HG03097 (cell line): ENCODE measurements around the gene BLOC1S3.
"Not testable (repeated sequence)": the region's sequence is repeated elsewhere in the genome, so short reads cannot be mapped to it uniquely, and the experiment has no call there.

Experiments
- ATAC-seq: cut with Tn5 transposase; IDR thresholded peaks from one replicate; pipeline ENCODE4 v1.9.1; 2021; ENCODE audit not compliant: unreplicated experiment, low FRiP score

The BLOC1S3 gene

GRCh38 chr19:45217957-45218334, 39.4 kb downstream of the BLOC1S3 start:
- no peak for ATAC-seq

- ATAC-seq = no peak
These were observed 39.8 kb downstream of the BLOC1S3 start for GRCh38 chr19:45218426-45218825.

DNA sequence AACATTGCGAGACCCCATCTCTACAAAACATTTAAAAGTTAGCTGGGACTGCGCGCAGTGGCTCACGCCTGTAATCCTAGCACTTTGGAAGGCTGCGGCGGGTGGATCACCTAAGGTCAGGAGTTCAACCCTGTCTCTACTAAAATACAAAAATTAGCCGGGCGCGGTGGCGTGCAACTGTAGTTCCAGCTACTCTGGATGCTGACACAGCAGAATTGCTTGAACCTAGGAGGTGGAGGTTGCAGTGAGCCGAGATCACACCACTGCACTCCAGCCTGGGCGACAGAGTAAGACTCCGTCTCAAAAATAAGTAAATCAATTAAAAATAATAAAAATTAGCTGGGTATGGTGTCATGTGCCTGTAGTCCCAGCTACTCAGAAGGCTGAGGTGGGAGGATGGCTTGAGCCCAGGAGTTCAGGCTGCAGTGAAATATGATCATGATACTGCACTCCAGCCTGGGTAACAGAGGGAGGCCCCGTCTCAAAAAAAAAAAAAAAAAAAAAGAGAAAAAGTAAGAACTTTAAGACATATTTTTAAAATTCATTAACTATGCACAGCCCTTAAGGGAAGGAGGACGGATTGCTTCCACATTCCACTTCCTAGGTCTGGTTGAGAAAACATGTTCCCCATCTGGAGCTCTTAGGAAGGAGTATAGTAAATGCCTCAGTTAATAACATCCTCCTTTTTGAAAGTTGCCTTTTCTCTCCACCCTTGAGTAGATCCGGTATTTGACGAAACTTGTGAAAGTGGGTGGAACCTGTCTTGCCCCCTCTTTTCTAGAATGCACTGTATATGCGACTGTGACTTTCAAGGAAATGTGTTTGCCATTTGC, 40.5 kb downstream of the BLOC1S3 start:
- no peak for ATAC-seq

DNA sequence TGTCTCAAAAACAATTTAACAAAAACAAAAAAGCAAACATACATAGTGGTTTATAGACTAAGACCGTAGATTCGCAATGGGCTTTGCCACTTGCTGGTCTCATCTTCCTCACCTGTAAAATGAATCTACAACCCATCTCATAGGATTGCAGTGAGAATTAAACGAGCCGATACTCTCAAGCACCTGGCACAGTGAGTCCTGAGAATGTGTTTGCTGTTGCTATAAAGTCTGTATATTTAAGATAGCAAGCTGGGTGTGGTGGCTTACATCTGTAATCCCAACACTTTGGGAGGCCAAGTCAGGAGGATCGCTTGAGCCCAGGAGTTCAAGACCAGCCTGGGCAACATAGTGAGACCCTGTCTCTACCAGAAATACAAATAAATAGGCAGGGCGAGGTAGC, 44.1 kb downstream of the BLOC1S3 start:
- no peak for ATAC-seq

DNA sequence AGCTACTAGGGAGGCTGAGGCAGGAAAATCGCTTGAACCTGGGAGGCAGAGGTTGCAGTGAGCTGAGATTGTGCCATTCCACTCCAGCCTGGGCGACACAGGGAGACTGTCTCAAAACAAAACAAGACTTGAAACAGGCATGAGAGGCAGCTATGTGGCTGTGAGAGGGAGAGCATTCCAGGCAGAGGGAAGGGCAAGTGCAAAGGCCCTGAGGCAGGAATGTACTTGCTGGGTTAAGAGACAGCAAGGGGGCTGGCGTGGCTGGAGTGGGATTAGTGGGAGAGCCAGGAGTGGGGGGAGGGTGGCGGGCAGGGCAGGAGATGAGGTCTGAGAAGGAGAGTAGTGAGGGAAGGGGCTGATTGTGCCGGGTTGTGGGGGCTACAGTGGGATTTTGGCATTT, 45.3 kb downstream of the BLOC1S3 start:
- no peak for ATAC-seq

GRCh38 chr19:45224645-45225044, 46.1 kb downstream of the BLOC1S3 start:
- no peak for ATAC-seq

DNA sequence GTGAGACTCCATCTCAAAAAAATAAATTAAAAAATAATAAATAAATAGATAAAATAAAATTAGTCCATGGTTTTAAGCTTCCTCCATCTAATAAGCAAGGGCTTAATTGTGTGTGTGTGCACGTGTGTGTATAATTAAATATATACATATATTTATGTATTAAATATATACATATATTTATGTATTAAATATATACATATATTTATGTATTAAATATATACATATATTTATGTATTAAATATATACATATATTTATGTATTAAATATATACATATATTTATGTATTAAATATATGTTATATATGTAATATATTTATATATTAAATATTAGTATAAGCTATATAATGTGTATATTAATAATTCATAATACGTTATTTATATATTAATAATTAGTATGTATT, 50.5 kb downstream of the BLOC1S3 start:
- ATAC-seq = not testable (repeated sequence)
